Spleen (tissue), 3 donors: ENCODE measurements around the gene KIF5B.

Experiments
- POLR2A ChIP-seq, 3 donors: fragments of 450-650 bp; IDR thresholded peaks; one replicate each; pipeline ENCODE4 v1.5.1; 2017; ENCODE audit warnings: antibody characterized with exemption in 3 of 3, mild to moderate bottlenecking in 1 of 3
- POLR2AphosphoS5 ChIP-seq, 3 donors: sonication (generic); formaldehyde crosslinking; IDR thresholded peaks; one replicate each; pipeline ENCODE4 v1.5.1; 2017; ENCODE audit warnings: antibody characterized with exemption in 3 of 3

GRCh38 chr10:32056136-32057035 lies at the start of gene KIF5B:
- TF ChIP-seq POLR2AphosphoS5 (IDR thresholded peaks at IDR 0.05): peak; percentile 99
- peak; percentile 94 to 97 (median 95) for TF ChIP-seq POLR2A (IDR thresholded peaks at IDR 0.05)
